AG09319 (cell line): ENCODE data around the gene CTDSPL.

Experiments
- DNase-seq: peaks from one replicate; pipeline ENCODE4 v3.0.0-alpha.2; 2010; ENCODE audit warnings: low read depth; ENCODE audit errors: extremely low read depth
- TF ChIP-seq, protein P1 (sequence below): IDR thresholded peaks from 2 replicates; pipeline ENCODE4 v1.5.1; 2011; ENCODE audit warnings: low read depth, mild to moderate bottlenecking, inconsistent platforms, low read length, moderate library complexity

Gene CTDSPL

GRCh38 chr3:37943126-37943525 is 81.4 kb downstream of the CTDSPL start:
- no peak for DNase-seq
- TF ChIP-seq, protein P1, sequence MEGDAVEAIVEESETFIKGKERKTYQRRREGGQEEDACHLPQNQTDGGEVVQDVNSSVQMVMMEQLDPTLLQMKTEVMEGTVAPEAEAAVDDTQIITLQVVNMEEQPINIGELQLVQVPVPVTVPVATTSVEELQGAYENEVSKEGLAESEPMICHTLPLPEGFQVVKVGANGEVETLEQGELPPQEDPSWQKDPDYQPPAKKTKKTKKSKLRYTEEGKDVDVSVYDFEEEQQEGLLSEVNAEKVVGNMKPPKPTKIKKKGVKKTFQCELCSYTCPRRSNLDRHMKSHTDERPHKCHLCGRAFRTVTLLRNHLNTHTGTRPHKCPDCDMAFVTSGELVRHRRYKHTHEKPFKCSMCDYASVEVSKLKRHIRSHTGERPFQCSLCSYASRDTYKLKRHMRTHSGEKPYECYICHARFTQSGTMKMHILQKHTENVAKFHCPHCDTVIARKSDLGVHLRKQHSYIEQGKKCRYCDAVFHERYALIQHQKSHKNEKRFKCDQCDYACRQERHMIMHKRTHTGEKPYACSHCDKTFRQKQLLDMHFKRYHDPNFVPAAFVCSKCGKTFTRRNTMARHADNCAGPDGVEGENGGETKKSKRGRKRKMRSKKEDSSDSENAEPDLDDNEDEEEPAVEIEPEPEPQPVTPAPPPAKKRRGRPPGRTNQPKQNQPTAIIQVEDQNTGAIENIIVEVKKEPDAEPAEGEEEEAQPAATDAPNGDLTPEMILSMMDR: no peak

GRCh38 chr3:37943631-37944314 is 82.1 kb downstream of the CTDSPL start:
- DNase-seq: no peak
- TF ChIP-seq, protein P1: no peak

GRCh38 chr3:37944391-37944842 is 82.7 kb downstream of the CTDSPL start:
- TF ChIP-seq, protein P1: no peak
- no peak for DNase-seq

DNA sequence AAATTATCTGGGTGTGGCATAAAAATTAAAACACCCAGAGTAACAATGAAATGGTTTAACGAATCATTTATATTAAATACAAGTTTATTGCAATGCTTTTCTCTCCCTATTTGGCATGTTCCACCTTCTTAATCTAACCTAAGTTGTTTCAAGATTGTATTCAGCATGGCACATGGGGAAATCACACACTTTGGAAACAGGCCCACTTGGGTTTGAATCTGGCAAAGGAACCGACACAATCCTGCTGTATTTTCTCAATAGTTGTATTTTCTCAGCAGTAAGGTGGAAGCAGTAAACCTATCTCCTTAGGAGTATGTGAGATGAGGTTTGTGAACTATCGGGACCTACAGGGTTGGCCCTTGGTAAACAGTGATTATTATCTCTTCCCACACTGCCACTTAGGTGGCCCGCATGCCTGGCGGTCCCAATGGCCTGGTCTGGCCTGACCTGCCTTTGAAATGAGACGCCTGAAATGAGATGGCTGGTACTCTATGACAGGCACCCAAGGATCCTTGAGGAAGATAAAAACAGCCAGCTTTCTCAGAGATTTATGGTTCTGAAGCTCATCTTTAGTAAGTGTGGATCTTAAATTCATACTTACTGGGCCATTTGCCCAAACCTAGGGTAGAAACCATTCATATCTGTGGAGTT is 83.6 kb downstream of the CTDSPL start:
- TF ChIP-seq, protein P1: no peak
- no peak for DNase-seq

DNA sequence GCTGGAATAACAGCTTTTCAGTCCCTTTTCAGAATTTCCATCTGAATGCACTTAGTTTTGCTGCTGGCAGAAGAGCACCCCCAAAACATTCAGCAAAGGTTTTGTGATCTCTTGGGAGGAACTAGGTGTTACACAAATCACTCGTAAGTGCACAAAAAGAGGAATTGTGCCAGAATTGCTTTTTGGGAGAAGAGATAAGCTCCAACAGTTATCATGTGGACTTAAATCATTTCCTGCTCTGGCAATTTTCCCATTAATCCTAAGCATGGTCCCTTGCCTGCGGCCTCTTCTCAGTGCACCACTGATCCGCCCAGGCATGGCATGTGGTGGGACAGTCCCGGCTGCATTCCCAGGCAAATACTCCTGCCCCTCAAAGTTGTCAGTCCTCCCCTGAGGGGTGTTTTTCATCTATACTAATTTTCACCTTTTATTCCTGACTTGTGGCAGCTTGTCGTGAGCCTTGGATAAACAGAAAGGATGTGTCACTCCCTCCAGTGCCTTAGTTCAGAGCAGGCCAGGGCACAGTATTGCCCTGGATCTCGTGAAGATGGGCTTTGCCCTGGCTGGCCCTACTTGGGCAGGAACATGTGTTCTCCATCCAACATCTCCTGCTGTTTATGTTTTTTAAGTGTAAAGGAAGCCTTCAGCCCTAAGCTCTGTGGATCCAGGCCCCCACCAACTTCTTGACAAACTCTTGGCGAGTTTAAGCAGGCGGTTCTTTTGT is 84.3 kb downstream of the CTDSPL start:
- no peak for DNase-seq
- TF ChIP-seq, protein P1: no peak

DNA sequence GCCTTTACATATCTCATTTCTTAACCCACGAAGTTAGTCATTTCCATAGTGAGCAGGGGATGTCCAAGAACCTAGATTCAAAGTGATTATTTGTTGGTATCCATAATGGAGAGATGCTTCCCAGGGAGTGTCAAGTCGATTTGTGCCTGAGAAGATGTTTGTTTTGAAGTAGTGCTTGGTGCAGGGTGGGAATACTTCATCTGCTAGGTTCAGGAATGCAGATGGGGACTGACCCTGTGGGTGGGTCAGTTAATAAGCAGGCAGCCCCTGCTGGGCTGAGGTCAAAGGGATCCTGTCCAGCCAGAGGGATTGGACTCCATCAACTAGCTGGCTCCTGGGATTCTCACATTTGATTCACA is 84.8 kb downstream of the CTDSPL start:
- DNase-seq: no peak

More for the DNA sequence above, 84.8 kb downstream of the CTDSPL start:
- TF ChIP-seq, protein P1: no peak
